EL (cell line): ENCODE results near the gene SCYGR1.
"Not testable (repeated sequence)": the region's sequence is repeated elsewhere in the genome, so short reads cannot be mapped to it uniquely, and the experiment has no call there.

Source experiments
- DNase-seq: peaks from one replicate; pipeline ENCODE4 v3.0.0-alpha.2; 2016

The SCYGR1 gene, protein sequence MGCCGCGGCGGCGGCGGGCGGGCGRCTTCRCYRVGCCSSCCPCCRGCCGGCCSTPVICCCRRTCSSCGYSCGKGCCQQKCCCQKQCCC

DNA sequence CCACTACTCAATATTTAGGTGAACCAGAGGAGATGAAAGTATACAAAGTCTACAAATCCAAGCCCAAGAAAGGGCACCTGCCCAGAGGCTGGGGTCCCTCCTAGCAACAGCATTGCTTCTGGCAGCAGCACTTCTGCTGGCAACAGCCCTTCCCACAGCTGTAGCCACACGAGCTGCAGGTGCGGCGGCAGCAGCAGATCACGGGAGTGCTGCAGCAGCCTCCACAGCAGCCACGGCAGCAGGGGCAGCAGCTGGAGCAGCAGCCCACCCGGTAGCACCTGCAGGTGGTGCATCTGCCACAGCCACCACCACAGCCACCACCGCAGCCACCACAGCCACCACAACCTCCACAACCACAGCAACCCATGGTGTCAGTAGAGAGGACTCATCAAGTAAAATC is at the start of gene SCYGR1:
Gene SCYGR1, minus strand, starts transcription at position 367 of the 400 bp plus-strand sequence. Its CDS starts 0 bp downstream, at position 367.
- DNase-seq: not testable (repeated sequence)

DNA sequence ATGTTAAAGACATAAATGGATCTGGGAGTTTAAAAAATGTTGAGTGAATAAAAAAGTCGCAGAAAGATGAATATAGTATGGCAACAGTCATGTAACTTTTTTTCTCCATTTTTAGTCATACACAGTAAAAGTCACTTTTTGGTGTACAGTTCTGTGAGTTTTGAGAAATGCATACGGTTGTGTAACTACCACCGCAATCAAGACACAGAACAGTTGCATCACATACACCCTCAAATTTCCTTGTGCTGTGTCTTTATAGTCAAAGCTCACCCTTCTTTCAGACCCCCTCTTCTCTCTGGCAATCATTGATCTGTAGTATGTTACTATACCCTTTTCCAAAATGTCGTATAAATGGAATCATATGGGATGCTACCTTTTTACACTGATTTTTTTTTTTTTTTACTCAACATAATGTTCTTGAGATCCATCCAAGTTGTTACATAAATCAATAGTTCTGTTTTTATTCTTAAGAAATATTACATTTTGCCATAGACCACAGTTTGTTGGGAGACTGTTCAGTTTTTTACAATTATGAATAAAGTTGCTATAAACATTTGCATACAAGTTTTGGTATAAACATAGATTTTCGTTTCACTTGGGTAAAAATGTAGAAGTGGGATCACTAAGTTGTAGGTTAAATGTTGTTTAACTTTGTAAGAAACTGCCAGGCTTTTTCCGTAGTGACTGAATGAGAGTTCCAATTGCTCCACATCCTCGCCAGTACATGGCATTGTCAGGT is 48.9 kb upstream of the SCYGR1 start:
- DNase-seq: no peak

DNA sequence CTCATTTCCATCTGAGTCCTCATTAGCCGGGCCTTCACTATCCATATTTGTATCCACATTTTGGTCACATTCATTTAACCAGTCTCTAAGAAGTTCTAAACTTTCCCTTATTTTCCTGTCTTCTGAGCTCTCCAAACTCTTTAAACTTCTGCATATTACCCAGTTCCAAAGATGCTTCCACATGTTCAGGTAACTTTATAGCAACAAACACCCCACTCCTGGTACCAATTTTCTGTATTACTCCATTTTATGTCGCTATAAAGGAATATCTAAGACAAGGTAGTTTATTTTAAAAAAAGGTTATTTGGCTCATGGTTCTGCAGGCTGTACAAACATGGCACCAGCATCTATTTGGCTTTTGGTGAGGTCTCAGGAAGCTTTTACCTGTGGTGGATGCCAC is 45.4 kb upstream of the SCYGR1 start:
- no peak for DNase-seq

DNA sequence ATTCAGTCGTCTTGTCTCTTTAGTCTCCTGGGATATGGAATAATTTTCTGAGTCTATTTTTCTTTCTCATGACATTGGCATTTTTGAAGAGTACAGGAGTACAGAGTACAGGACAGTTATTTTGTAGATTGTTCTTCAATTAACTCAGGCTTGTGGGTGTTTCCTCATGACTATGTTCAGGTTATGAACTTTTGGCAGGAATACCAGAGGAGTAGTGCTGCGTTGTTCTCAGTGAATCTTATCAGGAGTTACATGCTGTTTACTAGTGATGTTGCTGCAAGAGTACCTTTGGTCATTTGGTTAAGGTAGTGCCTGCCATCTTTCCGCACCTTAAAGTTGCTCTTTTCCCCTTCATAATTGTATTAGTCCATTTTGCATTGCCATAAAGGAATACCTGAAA is 42.9 kb upstream of the SCYGR1 start:
- no peak for DNase-seq

DNA sequence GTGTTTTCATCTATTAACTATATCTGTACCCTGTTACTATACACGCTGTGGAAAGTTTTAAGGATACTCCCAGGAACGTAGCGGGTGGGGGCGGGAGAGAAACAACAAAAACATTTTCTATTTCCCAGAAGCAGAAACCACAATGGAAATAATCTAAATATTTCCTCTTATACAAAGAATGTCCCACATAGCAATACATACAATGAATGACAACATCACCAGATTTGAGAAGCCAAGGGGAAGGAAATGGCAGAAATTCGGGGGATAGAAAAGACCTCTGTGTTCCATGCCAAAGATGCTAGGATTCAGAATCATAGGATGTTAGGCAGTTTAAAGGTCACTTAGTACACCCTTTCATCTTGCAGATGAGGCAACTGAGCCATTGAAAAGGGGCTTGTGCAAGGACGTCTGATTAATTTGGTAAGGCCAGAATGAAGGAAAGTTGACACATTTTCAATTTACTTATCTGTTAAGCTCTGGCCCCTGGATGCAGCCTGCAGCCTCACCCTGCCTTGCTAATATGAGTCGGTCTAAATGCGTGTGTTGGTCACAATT is 41.1 kb upstream of the SCYGR1 start:
- no peak for DNase-seq

DNA sequence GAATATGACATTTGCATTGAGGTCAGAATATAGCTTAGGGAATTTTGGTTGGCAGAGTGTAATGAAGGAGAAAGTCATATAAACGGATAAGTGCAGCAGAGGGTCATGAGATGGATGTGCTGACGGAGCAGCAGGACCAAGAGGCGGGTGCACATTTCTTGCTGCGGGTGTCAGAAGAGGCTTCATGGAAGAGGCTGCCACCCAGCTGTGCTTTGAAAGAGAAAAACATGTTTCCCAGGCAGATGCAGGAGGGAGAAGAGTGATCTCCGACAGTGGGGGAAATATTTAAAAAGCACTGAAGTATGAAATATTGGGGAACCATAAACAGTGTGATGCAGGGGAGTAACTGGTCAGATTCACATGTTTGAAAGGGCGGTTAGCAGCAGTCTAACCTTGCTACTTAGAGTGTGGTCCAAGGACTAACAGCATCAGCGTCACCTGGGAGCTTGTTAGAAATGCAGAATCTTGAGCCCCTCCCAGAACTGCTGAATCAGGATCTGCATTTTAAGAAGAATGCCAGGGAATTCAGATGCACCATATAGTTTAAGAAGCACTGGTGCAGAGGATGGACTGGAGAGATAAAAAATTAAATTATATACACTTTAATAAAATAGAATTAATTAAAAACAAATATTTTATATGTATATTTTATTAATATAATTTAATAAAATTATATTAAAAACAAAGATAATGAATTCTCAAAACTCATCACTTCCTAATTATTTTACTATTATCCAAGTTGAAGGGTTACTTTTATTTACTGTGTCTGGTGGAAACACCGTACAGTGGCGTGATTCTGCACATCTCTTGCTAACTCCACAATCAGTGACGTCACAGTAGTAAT is 36.1 kb upstream of the SCYGR1 start:
- no peak for DNase-seq

DNA sequence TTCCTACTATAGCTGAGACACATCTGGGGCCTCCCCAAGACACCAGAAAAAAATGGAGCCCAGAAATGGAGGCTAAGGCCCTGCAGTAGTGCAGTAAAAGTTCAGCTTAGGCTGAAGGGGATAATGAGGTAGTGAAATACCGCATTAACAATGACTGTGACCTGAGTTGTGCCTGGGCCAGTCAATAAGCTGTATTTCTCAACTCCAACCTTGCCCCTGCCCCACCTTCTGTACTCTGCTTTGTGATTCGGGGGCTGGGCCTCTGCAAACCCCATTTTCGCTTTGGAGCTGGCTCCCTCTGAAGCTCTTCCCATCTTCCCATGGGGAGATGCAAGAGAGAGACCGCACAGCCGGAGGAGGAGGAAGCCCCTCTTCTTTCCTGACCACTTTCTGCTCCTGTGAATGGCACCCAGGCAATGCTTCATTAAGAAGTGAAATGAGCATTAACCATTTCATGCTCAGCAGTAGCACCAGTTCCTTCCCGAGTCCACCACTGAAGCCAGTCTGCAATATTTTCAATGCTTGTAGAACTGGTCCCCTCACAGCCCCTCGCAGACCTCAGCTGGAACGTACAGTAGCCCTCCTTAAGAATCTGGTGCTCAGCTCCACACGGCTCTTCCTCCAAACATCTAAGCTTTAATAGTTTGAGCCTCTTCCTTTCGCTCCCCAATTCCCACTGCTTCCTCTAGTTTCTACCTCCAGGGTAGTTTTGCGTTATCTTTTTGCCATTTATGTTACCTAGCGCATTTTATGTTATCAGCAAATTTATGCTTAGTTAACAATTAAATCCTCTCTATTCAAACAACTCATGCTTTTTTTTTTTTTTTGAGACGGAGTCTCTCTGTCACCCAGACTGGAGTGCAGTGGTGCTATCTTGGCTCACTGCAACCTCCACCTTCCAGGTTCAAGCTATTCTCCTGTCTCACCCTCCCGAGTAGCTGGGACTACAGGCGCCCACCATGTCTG is 32.6 kb upstream of the SCYGR1 start:
- no peak for DNase-seq

DNA sequence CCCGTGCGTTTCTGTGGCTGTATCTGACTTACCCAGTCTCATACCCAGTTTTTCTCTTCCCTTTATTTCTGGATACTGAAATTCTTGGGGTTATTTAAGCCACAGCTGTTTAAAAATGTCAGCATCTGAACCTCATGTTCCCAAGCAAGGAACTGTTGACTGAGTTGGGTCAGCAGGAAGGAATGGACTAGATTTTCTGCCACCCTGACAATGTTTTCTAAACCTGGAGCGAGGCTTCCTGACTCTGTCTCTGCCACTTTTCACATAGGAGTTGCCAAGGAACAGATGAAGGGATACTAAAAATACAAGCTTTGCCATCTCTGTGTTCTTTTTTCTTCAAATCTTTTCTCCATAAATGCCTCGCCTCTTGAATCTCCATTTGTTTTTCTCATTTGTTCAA is 29.0 kb upstream of the SCYGR1 start:
- no peak for DNase-seq

DNA sequence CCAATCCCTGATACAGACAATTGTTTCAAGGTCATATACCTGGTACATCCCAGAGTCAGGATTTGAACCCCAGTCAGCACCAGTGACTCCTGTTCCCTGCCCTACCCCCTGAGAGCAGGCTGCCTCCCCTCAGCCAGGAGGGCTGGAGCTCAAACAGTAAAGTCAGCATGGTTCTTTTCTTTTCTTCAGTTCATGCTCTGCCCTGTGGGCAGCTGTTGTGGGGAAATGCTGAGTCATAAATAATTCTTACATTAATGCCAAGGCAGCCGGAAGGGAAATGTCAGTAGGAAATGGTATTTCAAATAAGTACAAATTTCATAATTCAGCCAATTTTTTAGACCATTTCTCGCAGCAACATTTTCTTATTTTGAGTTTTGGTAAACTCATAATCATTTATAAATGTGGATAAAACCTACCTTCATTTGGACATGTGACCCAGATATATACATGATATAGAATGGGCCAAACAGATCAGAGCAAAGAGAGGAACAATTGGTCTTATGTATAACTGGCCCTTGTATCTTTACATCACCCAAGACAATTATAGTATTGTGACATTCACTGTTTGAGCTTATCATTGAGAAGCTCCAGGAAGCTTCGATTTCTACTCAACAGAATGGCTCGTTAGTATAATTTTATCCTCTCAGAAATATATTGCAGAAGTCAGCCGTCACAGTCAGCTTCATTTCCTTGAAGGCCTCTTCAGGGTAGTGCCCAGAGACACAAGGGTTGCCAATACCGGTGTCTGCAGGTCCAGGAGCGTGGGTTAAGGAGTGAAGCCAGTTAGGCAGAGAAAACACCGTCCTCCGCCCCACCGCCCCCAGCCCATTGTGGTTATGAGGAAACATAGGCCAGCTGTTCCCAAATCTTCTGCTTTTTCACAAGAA is 28.0 kb upstream of the SCYGR1 start:
- DNase-seq: peak; percentile 79

DNA sequence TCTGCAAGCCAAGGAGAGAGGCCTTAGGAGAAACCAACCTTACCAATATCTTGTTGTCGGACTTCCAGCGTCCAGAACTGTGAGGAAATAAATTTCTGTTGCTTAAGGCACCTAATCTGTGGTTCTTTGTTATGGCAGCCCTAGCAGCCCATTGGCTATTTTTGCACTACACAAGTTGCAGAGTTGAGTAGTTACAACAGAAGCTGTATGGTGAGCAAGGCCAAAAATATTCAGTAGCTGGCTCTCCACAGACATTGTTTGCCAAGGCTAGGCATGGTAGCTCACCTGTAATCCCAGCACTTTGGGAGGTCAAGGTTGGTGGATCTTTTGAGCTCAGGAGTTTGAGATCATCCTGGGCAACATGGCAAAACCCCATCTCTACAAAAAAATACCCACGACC is 27.1 kb upstream of the SCYGR1 start:
- DNase-seq: peak; percentile 45

DNA sequence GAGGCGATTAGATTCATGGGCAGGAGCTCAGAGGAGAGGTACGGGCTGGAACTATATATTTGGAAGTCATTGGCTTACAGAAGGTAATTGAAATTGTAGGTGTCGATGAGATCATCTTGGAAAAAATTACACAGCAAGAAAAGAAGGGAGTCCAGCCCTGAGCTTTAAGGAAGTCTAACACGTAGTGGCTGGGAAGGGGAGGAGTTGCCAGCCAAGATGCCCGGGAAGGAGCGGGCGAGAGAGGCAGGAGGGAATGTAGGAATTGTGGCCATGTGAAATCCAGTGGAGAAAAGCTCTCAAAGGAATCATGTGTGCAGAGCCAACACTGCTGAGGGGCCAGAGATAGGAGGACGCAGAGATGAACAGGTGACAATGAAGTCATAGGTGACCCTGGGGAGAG is 25.6 kb upstream of the SCYGR1 start:
- no peak for DNase-seq

DNA sequence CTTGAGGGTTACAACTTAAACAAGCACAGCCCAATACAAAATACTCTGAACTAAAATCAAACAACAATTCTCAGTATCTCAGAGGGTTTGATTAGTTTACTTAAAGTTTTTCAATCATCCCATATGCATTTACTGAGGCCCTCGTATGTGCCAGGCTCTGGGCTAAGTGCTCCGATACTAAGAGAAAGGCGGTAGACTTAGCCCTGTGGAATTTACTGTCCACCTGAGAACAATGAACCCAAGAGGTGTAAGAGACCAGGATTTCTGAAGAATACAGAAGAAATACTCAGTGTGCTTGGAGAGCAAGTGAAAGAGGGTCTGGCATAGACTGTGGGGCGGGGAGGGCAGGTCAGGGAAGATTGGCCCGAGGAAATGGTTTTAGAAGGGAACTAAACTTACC is 25.1 kb upstream of the SCYGR1 start:
- no peak for DNase-seq

DNA sequence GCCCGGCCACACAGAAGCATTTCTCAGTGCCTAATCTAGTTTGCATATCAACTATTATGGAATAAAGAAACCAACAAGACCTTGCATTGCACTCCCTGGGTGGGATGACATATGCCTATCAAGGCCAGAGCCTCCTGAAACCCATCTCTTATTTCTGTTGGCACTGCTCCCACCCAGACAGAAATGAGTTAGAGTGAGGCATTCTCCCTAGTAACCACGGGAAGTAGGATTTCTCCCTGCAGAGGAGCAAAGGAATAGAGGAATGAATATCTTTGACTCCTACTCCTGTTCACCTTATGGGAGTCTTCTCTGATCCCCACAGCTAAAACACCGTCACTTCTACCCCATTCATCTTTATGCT is 24.2 kb upstream of the SCYGR1 start:
- peak; percentile 20 for DNase-seq

DNA sequence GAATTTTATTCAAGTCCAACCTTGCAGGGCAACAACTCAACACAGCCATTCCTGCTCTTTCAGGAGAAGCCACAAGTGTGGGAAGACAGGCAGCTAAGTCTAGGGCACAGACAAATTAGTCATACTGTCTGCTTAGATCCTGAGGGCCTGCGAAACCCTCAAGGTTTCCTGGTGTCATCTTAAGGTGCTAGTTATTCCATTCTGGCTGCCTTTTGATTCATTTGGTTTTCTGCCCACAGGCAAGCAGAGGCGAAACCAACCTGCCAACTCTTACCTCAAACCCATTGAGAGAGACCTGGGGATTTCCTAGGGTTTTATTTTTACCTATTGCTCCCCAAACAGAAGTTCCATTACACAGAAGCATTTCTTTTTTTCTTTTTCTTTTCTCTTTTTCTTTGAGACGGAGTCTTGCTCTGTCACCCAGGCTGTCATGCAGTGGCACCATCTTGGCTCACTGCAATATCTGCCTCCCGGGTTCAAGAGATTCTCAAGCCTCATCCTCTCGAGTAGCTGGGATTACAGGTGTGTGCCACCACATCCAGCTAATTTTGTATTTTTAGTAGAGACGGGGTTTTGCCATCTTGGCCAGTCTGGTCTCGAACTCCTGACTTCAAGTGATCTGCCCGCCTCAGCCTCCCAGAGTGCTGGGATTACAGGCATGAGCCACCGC is 23.7 kb upstream of the SCYGR1 start:
- peak; percentile 42 for DNase-seq

DNA sequence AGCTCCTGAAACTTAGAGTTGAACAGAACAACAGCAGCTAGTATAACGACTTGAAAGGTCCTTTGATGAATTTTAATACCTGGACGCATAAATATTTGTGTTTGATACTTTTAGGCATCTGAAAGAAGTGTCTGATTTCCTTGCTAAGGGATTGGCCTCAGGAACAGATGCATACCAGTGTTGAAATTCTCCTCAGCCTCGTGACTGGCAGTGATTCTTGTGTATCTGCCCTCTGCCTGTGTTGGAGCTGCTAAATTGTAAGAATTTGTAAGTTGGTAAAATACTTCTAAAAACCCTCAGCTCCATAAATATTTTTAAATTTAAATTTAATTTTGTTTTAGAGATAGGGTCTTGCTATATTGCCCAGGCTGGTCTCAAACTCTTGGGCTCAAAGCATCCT is 22.4 kb upstream of the SCYGR1 start:
- no peak for DNase-seq

DNA sequence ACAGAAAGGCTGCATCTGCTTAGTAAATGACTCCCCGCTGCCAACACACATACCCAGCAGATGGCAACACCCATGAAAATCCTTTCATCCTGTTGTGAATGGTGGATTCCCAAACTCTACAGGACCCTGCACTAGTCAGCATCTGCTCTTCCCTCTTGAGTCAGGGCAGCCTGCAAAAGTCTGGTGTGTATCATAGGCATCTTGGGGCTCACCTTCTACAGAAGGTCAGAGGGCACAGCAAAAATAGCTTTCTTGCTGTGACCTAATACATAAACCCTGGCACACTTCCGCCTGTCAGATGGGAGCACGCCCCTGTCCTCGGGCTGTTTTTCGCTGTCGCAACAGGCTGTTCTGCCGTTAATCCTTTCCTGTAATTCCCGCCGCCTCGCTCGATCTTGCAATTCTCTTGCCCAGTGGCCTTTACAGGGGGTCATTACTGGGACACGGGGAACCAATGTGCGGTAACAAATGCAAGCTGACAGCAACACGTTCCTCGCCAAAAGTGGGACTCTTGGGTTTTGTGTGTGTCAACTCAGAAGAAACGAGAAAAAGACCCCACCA is 19.9 kb upstream of the SCYGR1 start:
- DNase-seq: peak; percentile 58

DNA sequence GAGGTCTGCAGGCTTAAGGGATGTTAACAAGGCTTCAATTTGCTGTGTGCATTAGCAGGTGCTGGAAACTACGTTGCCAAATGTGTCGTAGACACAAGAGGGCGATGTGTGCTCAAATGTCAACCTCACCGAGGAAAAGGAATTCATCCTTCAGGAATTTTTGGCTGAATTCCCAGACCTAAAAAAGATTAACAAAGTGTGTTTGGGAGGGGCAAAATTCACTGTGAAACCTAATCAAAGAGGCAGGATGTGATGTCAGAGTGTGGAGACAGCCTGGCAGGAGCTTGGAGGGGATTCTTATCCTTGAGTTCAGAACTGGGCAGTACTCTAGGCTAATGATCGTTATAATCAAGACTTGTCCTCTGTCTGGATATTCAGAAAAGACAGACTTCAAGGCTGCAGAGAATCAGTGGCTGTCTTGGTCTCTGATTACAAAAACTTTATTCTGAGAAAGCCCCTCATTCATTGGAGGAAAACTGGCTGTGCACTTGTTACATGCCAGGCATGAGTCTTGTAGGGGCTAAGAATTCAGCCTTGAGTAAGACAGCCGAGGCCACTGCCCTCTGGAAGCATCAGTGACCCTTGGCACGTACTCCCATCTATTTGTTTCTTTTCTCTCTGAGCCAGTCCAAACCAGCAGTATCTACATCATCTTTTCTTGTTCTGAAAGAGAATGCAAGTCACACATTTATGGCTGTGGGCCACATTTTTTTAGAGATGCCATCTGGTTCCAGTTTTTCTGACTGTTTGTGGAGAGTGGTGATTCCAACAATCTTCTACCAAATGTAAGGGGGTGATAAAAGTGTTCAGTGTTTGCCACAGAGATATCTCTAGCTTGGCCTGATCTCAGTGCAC is 18.7 kb upstream of the SCYGR1 start:
- DNase-seq: peak; percentile 99

DNA sequence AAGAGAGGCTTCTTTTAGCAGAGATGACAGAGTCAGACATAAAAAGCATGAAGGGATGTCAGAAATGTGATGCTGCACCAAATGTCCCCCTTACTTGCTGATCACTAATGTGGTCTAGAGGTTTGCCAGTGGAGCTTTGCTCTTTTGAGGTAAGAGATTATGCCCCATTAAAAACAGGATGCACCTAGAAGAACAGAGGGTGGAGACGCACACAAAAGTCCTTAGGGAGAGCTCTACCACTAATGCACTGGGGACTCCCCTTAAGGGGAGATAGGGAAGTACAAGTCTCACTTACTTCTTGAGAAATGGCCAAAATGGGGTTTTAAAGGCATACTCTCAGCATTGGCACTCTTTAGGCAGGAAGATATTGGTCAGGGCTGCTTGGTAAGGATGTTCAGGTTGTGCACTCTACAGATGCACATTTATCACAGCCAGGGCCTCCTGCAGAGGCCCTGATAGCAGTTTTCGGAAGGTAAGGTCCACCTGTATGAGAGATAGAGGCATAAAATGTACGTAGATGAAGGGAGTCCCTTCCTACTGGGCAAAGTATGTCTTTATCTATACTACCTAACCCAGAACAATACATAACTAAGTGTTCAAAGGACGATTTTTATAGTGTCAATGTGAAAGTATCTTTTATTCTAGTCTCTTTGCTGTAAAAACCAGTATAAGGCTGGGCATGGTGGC is 17.0 kb upstream of the SCYGR1 start:
- no peak for DNase-seq

DNA sequence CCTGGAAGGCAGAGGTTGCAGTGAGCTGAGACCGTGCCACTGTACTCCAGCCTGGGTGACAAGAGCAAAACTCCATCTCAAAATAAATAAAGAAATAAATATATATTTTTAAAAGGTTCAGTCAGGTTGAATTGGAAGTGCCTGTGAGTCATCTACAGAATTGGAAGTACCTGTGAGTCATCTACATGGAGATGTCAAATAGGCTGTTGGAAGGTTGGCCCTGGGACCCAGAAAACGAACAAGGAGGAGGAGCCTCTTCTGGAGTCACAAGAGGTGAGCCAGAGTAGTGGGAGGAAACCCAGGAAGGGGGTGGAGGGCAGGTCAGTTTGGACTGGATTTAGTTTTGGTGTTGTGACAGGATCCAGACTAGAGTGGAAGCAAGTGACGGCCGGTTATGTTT is 15.2 kb upstream of the SCYGR1 start:
- DNase-seq: no peak
